PC-3 (cell line): Measurements from ENCODE around the gene UBAC2. TPM values are rescaled to one million over a fixed set of nuclear protein-coding genes. Genes with fewer than 3 reads are reported as not detected.

Experiments used
- ATAC-seq: fragments of 200-7000 bp; cut with Tn5 transposase; 2 replicates; pipeline ENCODE4 v1.9.1; 2020; ENCODE audit warnings: mild to moderate bottlenecking, moderate library complexity
- BruUV-seq: library from RNA; stranded (reverse); fragments of 400-500 nt; replicated peaks from 2 replicates; lab custom pipeline; 2021; lab: Mats Ljungman, UMichigan
- CTCF ChIA-PET: fragments of 300-600 bp; sonication (Branson Sonifier 250); formaldehyde crosslinking; loops from one replicate; lab custom pipeline; 2022; ENCODE audit warnings: antibody characterized with exemption; lab: Charles Lee
- POLR2A ChIA-PET: fragments of 300-600 bp; sonication (Branson Sonifier 250); formaldehyde crosslinking; loops from one replicate; lab custom pipeline; 2022; ENCODE audit warnings: antibody characterized with exemption; ENCODE audit not compliant: unreplicated experiment; lab: Charles Lee
- DNase-seq: peaks from one replicate; pipeline ENCODE4 v3.0.0-alpha.2; 2015
- H2AFZ ChIP-seq: fragments of 300-600 bp; sonication (generic); 2 replicates; pipeline ENCODE4 v1.6.0; 2016; ENCODE audit warnings: antibody characterized with exemption, low read length
- H3F3A ChIP-seq: fragments of 300-600 bp; sonication (generic); one replicate; pipeline ENCODE4 v1.6.0; 2017; ENCODE audit warnings: antibody characterized with exemption, low read length, control low read depth, mild to moderate bottlenecking; ENCODE audit not compliant: unreplicated experiment
- H3K27ac ChIP-seq: fragments of 300-600 bp; sonication (generic); 2 replicates; pipeline ENCODE4 v1.5.1; 2016; ENCODE audit warnings: mild to moderate bottlenecking, low read length
- H3K27me3 ChIP-seq: fragments of 300-600 bp; sonication (generic); 2 replicates; pipeline ENCODE4 v1.6.1; 2016; ENCODE audit warnings: low read length, mixed read lengths
- H3K36me3 ChIP-seq: fragments of 300-600 bp; sonication (generic); 2 replicates; pipeline ENCODE4 v1.6.1; 2016; ENCODE audit warnings: low read depth, mixed run types, low read length, mixed read lengths
- H3K4me1 ChIP-seq: fragments of 300-600 bp; sonication (generic); 2 replicates; pipeline ENCODE4 v1.5.1; 2016; ENCODE audit warnings: low read length; ENCODE audit not compliant: insufficient read depth
- H3K4me2 ChIP-seq: fragments of 300-600 bp; sonication (generic); 2 replicates; pipeline ENCODE4 v1.6.0; 2016; ENCODE audit warnings: low read length
- H3K4me3 ChIP-seq: fragments of 300-600 bp; sonication (generic); 2 replicates; pipeline ENCODE4 v1.5.1; 2016; ENCODE audit warnings: mild to moderate bottlenecking, low read length, mixed read lengths
- H3K79me2 ChIP-seq: fragments of 300-600 bp; sonication (generic); 2 replicates; pipeline ENCODE4 v1.6.1; 2017; ENCODE audit warnings: low read length, mixed read lengths
- H3K9ac ChIP-seq: fragments of 300-600 bp; sonication (generic); 2 replicates; pipeline ENCODE4 v1.6.0; 2016; ENCODE audit warnings: mild to moderate bottlenecking, low read length
- H3K9me2 ChIP-seq: fragments of 300-600 bp; sonication (generic); replicated peaks from 2 replicates; pipeline ENCODE4 v1.6.1; 2016; ENCODE audit warnings: mixed run types, low read length, mixed read lengths
- H3K9me3 ChIP-seq: fragments of 300-600 bp; sonication (generic); 2 replicates; pipeline ENCODE4 v1.6.1; 2016; ENCODE audit warnings: low read length, mixed read lengths
- H4K20me1 ChIP-seq: fragments of 300-600 bp; sonication (generic); 2 replicates; pipeline ENCODE4 v1.6.1; 2016; ENCODE audit warnings: low read length, mixed read lengths
- CTCF ChIP-seq: fragments of 300-600 bp; sonication (generic); conservative IDR thresholded peaks from 2 replicates; pipeline ENCODE4 v1.5.1; 2017; ENCODE audit warnings: antibody characterized with exemption, low read depth, mild to moderate bottlenecking, low read length
- EZH2 ChIP-seq: fragments of 300-600 bp; sonication (generic); IDR thresholded peaks from one replicate; pipeline ENCODE4 v1.6.1; 2017; ENCODE audit warnings: antibody characterized with exemption, mild to moderate bottlenecking, low read length; ENCODE audit not compliant: unreplicated experiment
- EZH2phosphoT487 ChIP-seq: fragments of 300-600 bp; sonication (generic); IDR thresholded peaks from 2 replicates; pipeline ENCODE4 v1.6.1; 2018; ENCODE audit warnings: mild to moderate bottlenecking, antibody characterized with exemption, low read length, borderline replicate concordance
- intact Hi-C: fragments of 100-400 bp; cut with micrococcal nuclease; formaldehyde crosslinking; loops from 2 replicates; pipeline ENCODE4 v1.9.0; 2023
- total RNA-seq: library from RNA; depleted of rRNA; stranded (reverse); fragments of >200 nt; gene quantifications from 2 replicates; pipeline ENCODE4 v1.2.3, GENCODE V29; 2014

UBAC2 gene
- total RNA-seq, 1 experiment from 2014 or later = 34.5 TPM

GRCh38 chr13:99432609-99433542 lies 232.2 kb downstream of the UBAC2 start:
- no TSS peak for BruUV-seq
- Histone ChIP-seq H4K20me1 (no peaks in the 10 kb centered on the region), H3K4me1 (peaks cover 13% of the 10 kb centered on the region), H3K27me3 (no peaks in the 10 kb centered on the region), H3K9me2 (no peaks in the 10 kb centered on the region), H3K36me3 (peaks cover 2% of the 10 kb centered on the region; the same call in 1 of the 2 replicates), H3K9me3 (no peaks in the 10 kb centered on the region), H3K9ac (peak overlapping the region; percentile 69), H3K27ac (peak overlapping the region; percentile 79), H2AFZ (peak overlapping the region; percentile 76), H3K4me3 (peak overlapping the region; percentile 57), H3F3A (no peaks in the 10 kb centered on the region), H3K79me2 (no peaks in the 10 kb centered on the region), H3K4me2 (peak overlapping the region; percentile 79)
- ATAC-seq (peak; percentile 80), DNase-seq (peak; percentile 75)
- POLR2A ChIA-PET = no interaction called here
- CTCF ChIA-PET = no interaction called here
- intact Hi-C loops = no loop called here
- TF ChIP-seq EZH2phosphoT487 (no peak), EZH2 (no peak), CTCF (no peak)

GRCh38 chr13:99433543-99434075 lies 233.0 kb downstream of the UBAC2 start:
- peaks cover 13% of the 10 kb centered on the region for H3K4me1 ChIP-seq
- H3K27ac ChIP-seq = peak overlapping the region; percentile 79; the same call in 1 of the 2 replicates
- peak overlapping the region; percentile 79 for H3K4me2 ChIP-seq
- no peaks in the 10 kb centered on the region for H3K27me3 ChIP-seq
- intact Hi-C loops = no loop called here
- ChIA-PET CTCF (no interaction called here), POLR2A (no interaction called here)
- no peak for TF ChIP-seq EZH2phosphoT487
- no peak for TF ChIP-seq EZH2
- no peak for TF ChIP-seq CTCF
- H3K9me2 ChIP-seq = no peaks in the 10 kb centered on the region
- DNase-seq (no peak), ATAC-seq (no peak)
- no TSS peak for BruUV-seq
- peak overlapping the region; percentile 69; the same call in 1 of the 2 replicates for H3K9ac ChIP-seq
- H3F3A ChIP-seq = no peaks in the 10 kb centered on the region
- H4K20me1 ChIP-seq = no peaks in the 10 kb centered on the region
- H3K79me2 ChIP-seq = no peaks in the 10 kb centered on the region
- no peaks in the 10 kb centered on the region for H3K9me3 ChIP-seq
- no peak overlapping the region for H2AFZ ChIP-seq
- peaks cover 2% of the 10 kb centered on the region; the same call in 1 of the 2 replicates for H3K36me3 ChIP-seq
- H3K4me3 ChIP-seq = no peak overlapping the region
